ENCODE results near the gene GAPVD1. TPM values are rescaled to one million over a fixed set of nuclear protein-coding genes. Genes with fewer than 3 reads are reported as not detected.

The GAPVD1 gene
- total and polyA plus RNA-seq, 8 donors, result 6.2 to 23.3 (median 16.0) TPM

DNA sequence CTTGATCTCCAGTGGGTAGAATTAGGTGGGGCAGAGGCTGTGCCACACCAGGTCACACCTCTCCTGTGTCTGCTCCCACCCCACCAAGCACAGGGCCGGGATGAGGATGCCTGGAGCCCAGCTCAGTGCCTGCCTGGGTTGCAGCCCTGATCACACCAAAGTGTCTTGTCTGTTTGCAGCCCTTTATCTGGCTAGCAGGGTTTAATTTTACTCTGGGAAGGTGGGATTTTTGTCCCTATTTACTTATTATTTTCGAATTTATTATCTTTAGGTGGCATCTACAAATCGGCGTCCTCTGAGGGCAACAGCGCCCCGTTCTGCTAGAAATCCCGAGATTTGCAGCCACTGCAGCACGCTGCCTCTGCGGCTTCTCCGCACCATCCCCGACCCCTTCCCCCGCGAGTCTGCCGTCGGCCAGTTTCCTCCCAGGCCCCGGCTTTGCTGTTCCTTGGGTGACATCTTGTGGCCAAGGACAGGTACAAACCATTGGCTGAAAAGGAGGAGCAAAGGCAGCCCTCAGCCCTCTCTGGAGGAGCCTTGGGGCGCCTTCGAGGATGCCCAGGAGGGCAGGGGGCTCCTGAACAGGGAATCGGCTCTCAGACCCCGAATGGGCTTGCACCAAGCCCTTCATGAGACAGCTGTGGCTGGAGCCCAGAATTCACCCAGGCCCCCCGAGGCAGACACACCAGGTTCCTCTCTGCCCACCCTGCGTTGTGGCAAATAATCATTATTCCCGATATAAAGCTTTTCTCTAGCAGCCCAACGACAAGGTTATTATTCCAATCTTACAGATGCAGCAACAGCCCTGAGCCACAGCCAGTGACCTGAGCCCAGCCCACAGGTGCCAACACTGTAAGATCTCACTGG, 113.0 kb downstream of the GAPVD1 start:
- intact Hi-C loops (cut with DNase I), result loop anchor here in 1 of 3 donors (10.0 kb wide), 1 partner anchor 600 kb away; the partner anchor contains the start of genes NR6A1 and OLFML2A

DNA sequence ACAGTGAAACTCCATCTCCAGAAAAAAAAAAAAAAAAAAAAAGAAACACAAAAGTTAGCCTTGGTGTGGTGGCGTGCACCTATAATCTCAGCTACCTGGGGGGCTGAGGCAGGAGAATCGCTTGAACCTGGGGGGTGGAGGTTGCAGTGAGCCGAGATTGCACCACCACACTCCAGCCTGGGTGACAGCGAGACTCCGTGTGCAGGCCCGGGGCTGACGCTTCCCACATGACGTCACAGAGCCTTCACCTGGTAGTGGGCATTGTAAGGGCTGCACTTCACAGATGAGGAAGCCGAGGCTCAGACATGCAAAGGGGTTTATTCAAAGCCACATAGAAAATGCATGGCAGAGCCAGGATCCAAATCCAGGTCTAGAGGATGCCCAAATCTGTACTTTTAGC, 114.2 kb downstream of the GAPVD1 start:
- FAIRE-seq (no peak), ATAC-seq (no peak), DNase-seq (no peak)
- H3K27ac ChIP-seq, result no peak overlapping the region
- H3K4me1 ChIP-seq, result peaks cover 0 to 6% (median 0%) of the 10 kb centered on the region in 3 donors
- H3K4me3 ChIP-seq, result no peak overlapping the region
- no peaks in the 10 kb centered on the region for H3K9me3 ChIP-seq
- no peaks in the 10 kb centered on the region for H3K27me3 ChIP-seq
- intact Hi-C loops (cut with DNase I), result loop anchor here in 1 of 3 donors (10.0 kb wide), 1 partner anchor 601 kb away; the partner anchor contains the start of genes NR6A1 and OLFML2A
- TF ChIP-seq CTCF (IDR thresholded peaks at IDR 0.05), result no peak
- no peaks in the 10 kb centered on the region for H3K36me3 ChIP-seq
- 92 to 98% methylated on average over 9 of the region's 9 CpGs for WGBS, 2 donors

More for the DNA sequence above, 113.0 kb downstream of the GAPVD1 start:
- Histone ChIP-seq H3K36me3 (no peaks in the 10 kb centered on the region), H3K9me3 (no peaks in the 10 kb centered on the region), H3K27ac (no peak overlapping the region), H3K4me3 (peak overlapping the region in 1 of 4 donors; percentile 33), H3K4me1 (peaks cover 0 to 6% (median 0%) of the 10 kb centered on the region in 3 donors), H3K27me3 (no peaks in the 10 kb centered on the region)
- ATAC-seq (peak; percentile 80 to 95 (median 94)), FAIRE-seq (no peak), DNase-seq (peak; percentile 53 to 87 (median 70))
- 10% methylated on average over 24 of the region's 24 CpGs for WGBS, 2 donors
- TF ChIP-seq CTCF (IDR thresholded peaks at IDR 0.05), result peak; percentile 33 to 70 (median 67)

GRCh38 chr9:125376261-125377226, 114.9 kb downstream of the GAPVD1 start:
- no peaks in the 10 kb centered on the region for H3K27me3 ChIP-seq
- FAIRE-seq (no peak), DNase-seq (peak in 4 of 6 donors; percentile 31 to 55 (median 40)), ATAC-seq (peak; percentile 27 to 74 (median 66))
- peaks cover 0 to 6% (median 0%) of the 10 kb centered on the region in 3 donors for H3K4me1 ChIP-seq
- WGBS, 2 donors, result 46 to 47% methylated on average over 24 of the region's 24 CpGs
- intact Hi-C loops (cut with DNase I), result loop anchor here in 1 of 3 donors (10.0 kb wide), 1 partner anchor 602 kb away; the partner anchor contains the start of genes NR6A1 and OLFML2A
- no peak overlapping the region for H3K4me3 ChIP-seq
- TF ChIP-seq CTCF (IDR thresholded peaks at IDR 0.05), result no peak
- no peaks in the 10 kb centered on the region for H3K9me3 ChIP-seq
- no peaks in the 10 kb centered on the region for H3K36me3 ChIP-seq
- no peak overlapping the region for H3K27ac ChIP-seq

DNA sequence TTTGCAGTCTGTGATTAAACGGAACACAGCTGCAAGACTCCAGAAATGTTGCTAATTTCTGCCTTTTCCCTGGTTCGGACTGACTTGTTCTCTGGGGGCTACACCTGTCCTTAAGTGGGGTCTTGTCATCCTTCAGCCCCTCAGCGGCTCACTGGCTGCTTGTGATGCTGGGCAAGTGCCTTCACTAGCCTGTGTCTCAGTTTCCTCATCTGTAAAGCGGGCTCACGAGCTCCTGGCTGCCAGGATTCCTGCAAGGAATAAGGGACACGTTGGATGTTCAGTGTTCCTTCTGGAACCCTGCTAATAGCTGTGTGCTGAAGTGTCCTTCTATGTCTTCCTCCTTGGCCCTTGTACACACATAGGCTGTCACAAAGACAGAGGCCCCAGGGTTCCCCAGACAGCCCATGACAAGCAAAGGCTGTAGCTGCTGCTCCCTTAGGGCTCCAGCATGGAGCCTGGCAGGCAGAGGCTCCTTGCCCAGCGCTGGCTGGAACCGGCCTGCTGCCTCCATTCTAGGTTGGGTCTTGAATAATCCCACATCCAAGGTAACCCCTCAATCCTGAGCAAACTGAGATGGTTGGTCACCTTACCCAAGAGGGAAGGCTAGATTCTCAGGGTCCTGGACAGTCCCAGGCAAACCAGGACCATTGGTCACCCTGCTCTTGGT, 116.1 kb downstream of the GAPVD1 start:
- no peak for TF ChIP-seq CTCF (IDR thresholded peaks at IDR 0.05)
- H3K9me3 ChIP-seq, result no peaks in the 10 kb centered on the region
- 63 to 66% methylated on average over 8 of the region's 8 CpGs for WGBS, 2 donors
- H3K36me3 ChIP-seq, result no peaks in the 10 kb centered on the region
- H3K4me3 ChIP-seq, result no peak overlapping the region
- no peak overlapping the region for H3K27ac ChIP-seq
- intact Hi-C loops (cut with DNase I), result loop anchor here in 1 of 3 donors (10.0 kb wide), 1 partner anchor 603 kb away; the partner anchor contains the start of genes NR6A1 and OLFML2A
- H3K27me3 ChIP-seq, result no peaks in the 10 kb centered on the region
- no peak for FAIRE-seq
- ATAC-seq, result no peak
- no peak for DNase-seq
- H3K4me1 ChIP-seq, result peaks cover 0 to 6% (median 0%) of the 10 kb centered on the region in 3 donors
